GM18517 (cell line): ENCODE data around the gene SIDT1.
"Not testable (repeated sequence)": the region's sequence is repeated elsewhere in the genome, so short reads cannot be mapped to it uniquely, and the experiment has no call there.

Experiments
- ATAC-seq: cut with Tn5 transposase; IDR thresholded peaks from one replicate; pipeline ENCODE4 v1.9.1; 2021; ENCODE audit warnings: mild to moderate bottlenecking, moderate library complexity; ENCODE audit not compliant: unreplicated experiment

The SIDT1 gene

DNA sequence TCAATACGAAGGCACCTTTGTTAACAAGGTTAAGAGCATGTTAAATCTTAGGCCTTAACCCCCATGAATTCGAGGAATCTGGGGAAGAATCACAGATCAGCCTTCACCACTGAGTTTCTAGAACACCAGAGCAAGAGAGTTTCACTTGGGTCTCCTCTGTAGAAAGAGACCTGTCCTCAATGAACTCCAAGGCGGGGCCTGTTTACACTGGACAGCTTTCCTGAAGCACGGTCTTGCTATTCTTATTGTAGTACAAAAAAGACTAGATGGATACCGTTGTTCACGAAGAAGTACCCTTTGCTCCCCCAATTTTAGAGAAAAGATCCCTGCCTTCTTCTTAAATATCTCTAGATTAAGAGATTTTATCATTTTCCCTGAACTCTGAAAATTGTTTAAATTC, 99.2 kb downstream of the SIDT1 start:
- ATAC-seq: no peak

DNA sequence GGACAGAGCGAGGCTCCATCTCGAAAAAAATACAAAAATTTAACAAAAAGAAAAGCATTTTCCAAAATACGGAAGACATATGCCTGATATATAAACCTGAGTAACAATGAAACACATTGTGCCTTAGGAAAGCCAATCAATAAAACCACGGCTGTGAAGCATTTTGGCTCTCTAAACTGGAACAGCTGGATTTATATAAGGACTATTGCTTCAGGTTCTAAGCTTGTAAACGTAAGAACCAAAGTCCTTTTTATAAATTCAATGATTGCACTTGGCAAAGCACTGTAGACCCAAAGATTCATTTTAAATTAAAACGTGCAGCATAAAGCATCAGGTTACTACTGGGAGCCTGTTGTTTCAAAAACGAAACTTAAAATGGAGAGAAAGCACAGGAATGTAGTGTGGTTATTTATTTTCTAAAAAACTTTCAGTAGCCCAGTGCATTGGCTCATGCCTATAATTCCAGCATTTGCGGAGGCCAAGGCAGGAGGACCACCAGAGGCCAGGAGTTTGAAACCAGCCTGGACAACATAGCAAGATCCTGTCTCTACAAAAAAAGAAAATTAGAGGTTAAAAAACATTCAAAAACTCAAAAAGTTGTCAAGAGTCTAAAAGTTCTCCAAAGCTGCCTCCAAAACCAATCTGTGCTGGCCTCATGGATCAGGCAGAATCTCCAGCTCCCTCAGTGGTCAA, 102.6 kb downstream of the SIDT1 start:
- no peak for ATAC-seq

DNA sequence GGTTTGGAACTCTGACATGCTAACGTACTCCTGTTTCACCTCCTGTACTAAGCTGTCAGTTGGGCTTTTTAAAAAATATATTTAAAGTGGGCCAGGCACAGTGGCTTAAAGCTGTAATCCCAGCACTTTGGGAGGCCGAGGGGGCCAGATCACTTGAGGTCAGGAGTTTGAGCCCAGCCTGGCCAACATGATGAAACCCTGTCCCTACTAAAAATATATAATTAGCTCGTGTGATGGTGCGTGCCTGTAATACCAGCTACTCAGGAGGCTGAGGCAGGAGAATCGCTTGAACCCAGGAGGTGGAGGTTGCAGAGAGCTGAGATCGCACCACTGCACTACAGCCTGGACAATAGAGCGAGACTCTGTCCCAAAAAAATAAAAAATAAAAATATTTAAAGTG, 103.7 kb downstream of the SIDT1 start:
- not testable (repeated sequence) for ATAC-seq

- ATAC-seq: no peak
These were observed 105.4 kb downstream of the SIDT1 start for GRCh38 chr3:113637756-113638155.

DNA sequence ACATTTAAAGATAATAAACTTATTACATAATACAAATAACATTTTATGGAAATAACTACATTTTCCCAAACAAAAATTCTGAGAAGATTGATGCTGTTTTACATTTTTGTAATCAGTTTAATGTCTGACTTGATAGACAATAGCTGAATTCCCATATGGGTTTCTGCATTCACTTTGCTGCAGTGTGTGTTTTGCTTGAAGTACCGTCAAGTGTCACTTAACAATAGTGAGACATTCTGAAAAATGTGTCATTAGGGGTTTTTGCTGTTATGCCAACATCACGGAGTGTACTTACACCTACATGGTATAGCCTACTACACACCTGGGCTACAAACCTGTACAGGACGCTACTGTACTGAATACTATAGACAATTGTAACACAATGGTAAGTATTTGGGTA, 106.6 kb downstream of the SIDT1 start:
- ATAC-seq: no peak

DNA sequence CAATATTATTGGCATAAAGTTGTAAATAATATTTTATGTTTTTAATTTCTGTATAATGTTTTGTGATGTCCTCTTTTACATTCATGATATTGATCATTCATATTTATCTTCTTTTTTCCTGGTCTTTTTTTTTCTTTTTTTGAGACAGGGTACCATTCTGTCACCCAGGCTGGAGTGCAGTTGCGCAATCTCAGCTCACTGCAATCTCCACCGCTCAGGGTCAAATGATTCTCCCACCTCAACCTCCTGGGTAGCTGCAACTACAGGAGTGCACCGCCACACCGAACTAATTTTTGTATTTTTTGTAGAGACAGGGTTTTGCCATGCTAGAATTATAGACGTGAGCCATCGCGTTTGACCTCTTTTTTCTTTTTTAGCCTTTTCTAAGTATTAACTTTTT, 111.2 kb downstream of the SIDT1 start:
- no peak for ATAC-seq

GRCh38 chr3:113648524-113648923, 116.2 kb downstream of the SIDT1 start:
- no peak for ATAC-seq

- ATAC-seq: no peak
These were observed 117.0 kb downstream of the SIDT1 start for GRCh38 chr3:113649174-113649845.

- ATAC-seq: no peak
These were observed 122.0 kb downstream of the SIDT1 start for GRCh38 chr3:113654310-113654709.

DNA sequence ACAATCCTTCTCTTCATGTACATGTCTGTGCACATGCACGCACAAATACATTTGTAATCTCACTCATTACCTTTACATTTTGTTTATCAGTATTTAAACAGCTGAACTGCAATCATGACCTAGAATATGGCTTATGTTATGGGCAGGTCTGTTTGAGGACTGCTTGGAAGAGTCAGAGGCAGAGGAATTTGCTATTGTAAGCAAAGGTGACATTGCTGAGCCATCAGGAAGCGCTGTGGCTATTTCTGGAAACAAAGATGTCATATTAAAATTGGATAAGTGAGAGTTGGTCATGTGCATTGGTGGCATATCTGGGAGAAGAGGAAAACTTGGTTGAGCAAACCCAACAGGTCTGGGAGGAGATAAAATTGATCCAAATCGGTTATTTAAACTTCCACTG, 122.5 kb downstream of the SIDT1 start:
- ATAC-seq: no peak

GRCh38 chr3:113658107-113658506, 125.8 kb downstream of the SIDT1 start:
- no peak for ATAC-seq

GRCh38 chr3:113659101-113659541, 126.8 kb downstream of the SIDT1 start:
- no peak for ATAC-seq

DNA sequence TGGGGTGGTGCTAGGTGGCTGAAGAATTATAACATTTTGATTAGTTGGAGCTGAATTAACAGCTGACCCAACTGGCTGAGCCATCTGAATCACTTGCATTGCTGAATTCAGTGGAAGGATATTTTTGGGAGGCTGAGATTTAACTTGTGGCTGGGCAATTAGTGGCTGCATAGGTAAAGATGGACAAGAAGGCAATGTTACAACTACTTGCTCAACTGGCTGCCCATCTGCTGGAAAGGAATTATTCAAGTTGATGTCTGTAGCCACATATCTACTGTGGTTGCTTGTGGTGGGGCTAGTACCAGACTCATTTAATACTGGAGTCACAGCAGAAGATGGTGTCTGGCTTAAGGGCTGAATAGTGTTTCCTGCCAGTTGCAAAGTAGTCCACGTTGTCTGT, 127.6 kb downstream of the SIDT1 start:
- ATAC-seq: no peak

- ATAC-seq: no peak
These were observed 128.1 kb downstream of the SIDT1 start for GRCh38 chr3:113660458-113660857.

DNA sequence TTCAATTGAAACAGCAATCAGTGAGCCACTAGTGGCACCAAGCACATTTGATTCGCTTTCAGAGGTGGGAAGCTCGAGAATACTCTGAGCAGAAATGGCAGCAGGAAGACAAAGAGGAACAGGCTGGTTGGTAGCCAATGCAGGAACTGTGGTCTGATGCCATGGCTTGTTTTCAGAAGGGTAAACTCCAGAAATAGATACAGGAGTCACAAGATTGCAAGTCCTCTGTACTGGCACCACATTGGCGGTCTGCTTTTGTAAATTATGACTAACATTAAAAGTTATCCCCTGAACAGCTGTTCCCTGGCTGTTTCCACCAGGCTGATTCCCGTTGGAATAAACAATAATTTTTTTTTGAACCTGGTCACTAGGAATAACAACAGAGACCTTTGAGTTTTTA, 128.5 kb downstream of the SIDT1 start:
- no peak for ATAC-seq

DNA sequence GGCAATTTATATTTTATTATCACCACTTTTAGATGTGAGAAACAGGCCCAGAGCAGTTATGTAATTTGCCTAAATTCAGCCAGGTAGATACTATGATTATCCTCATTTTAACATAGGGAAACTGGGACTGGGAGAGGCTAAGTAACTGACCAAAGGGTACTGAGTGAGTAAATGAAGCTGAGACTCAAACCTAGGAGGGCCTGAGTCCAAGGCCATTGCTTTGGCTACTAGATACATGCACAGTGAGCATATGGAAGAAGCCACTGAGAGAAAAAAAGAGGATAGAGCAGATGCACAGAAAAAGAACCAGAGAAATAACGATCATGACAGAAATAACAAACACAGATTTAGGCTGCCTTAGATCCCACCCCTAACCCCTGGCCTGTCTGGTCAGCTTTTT, 130.5 kb downstream of the SIDT1 start:
- no peak for ATAC-seq

- no peak for ATAC-seq
These were observed 131.0 kb downstream of the SIDT1 start for GRCh38 chr3:113663324-113663750.

DNA sequence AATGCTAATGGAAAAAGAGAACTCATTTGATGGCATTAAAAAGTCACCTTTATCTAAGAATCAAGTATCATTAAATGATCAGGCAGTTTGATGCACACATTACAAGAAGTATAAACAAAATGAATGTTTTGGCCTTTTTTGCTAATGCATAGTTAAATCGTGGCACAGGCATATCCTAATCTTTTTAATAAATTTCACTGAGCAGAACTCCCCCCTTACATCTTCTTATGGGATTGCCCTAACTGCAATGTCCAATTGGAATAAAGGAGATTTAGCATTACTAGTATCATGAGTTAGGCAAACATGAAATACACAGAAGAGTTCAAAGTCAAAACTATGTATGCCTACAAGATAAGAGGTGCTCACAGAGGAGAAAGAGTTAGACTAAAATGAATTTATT, 131.4 kb downstream of the SIDT1 start:
- no peak for ATAC-seq

GRCh38 chr3:113664523-113665094, 132.3 kb downstream of the SIDT1 start:
- no peak for ATAC-seq

- ATAC-seq: no peak
These were observed 135.7 kb downstream of the SIDT1 start for GRCh38 chr3:113668015-113668414.

- no peak for ATAC-seq
These were observed 141.2 kb downstream of the SIDT1 start for GRCh38 chr3:113673593-113673992.

GRCh38 chr3:113676261-113676660, 143.9 kb downstream of the SIDT1 start:
- no peak for ATAC-seq
